ENCODE measurements around the gene TUBB4B. TPM values are rescaled to one million over a fixed set of nuclear protein-coding genes. Genes with fewer than 3 reads are reported as not detected.

Gene TUBB4B
- total RNA-seq, 1 experiment from 2014 or later: 424 TPM

DNA sequence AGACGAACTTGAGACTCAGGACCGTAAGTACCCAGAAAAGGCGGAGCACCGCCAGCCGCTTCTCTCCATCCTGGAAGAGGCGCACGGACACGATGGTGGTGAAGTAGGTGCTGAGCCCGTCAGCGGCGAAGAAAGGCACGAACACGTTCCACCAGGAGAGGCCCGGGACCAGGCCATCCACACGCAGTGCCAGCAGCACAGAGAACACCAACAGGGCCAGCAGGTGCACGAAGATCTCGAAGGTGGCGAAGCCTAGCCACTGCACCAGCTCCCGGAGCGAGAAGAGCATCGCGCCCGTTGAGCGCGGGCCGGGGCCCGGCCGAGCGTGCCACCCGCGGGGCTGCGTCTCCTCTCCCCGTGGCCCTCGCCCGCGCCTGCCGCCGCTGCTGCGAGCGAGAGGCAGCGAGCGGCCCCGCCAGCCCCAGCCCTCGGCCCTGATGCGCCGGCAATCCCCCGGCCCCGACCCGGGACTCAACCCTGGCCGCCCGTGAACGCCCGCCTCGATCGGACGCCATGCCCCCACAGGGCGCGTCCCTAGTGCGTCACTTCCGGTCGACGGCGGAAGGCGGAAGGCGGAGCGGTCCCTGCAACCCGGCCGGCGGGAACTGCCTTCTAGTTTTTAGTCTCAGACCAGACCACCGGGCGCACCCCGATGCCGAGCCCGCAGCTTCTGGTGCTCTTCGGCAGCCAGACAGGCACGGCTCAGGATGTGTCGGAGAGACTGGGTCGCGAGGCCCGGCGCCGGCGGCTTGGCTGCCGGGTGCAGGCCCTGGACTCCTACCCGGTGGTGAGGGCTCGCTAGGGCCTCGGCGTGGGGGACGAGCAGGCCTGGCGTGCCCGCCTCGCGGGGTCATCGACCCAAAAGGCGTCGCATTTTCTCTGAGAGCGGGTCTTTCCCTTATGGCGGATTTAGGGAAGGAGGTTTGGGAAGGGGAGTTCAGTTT, 35.7 kb upstream of the TUBB4B start, which contains the start of the genes NDOR1 and TMEM203:
Gene NDOR1 (plus strand): TSS at position 575 of the 944 bp plus-strand sequence. CDS start 78 bp downstream, at position 653.
Gene TMEM203 (minus strand): TSS at position 523 of the 944 bp plus-strand sequence. CDS start 234 bp downstream, at position 289.
- Histone ChIP-seq H3K27ac (ENCODE audit: low read length) (0 out of 2 replicates have a peak within 1 kb of the TSS, but pooled peaks have one; percentile 20), H3F3A (ENCODE audit: low read length, unreplicated experiment) (no peaks in the 10 kb centered on the region), H3K4me1 (ENCODE audit: insufficient read depth, low read length) (peaks cover 24% of the 10 kb centered on the region), H3K36me3 (ENCODE audit: low read depth, low read length) (no peaks in the 10 kb centered on the region), H3K9me2 (replicated peaks; ENCODE audit: low read length) (no peaks in the 10 kb centered on the region), H3K27me3 (ENCODE audit: low read length) (no peaks in the 10 kb centered on the region), H3K4me2 (ENCODE audit: low read length) (peak within 1 kb of the TSS; percentile 98), H3K79me2 (ENCODE audit: low read length) (peaks cover 58% of the 10 kb centered on the region), H3K9ac (ENCODE audit: low read length) (peak within 1 kb of the TSS; percentile 99), H4K20me1 (ENCODE audit: low read length) (no peaks in the 10 kb centered on the region), H2AFZ (ENCODE audit: low read length) (peak within 1 kb of the TSS; percentile 74), H3K4me3 (ENCODE audit: low read length) (peak within 1 kb of the TSS; percentile 99), H3K9me3 (ENCODE audit: low read length) (no peaks in the 10 kb centered on the region)
- intact Hi-C loops (cut with micrococcal nuclease): no loop called here
- CTCF ChIA-PET: no interaction called here
- POLR2A ChIA-PET (ENCODE audit: unreplicated experiment): no interaction called here
- ATAC-seq (peak; percentile 44), DNase-seq (peak; percentile 82)
- no TSS peak for BruUV-seq (replicated peaks)
- TF ChIP-seq, protein P1, sequence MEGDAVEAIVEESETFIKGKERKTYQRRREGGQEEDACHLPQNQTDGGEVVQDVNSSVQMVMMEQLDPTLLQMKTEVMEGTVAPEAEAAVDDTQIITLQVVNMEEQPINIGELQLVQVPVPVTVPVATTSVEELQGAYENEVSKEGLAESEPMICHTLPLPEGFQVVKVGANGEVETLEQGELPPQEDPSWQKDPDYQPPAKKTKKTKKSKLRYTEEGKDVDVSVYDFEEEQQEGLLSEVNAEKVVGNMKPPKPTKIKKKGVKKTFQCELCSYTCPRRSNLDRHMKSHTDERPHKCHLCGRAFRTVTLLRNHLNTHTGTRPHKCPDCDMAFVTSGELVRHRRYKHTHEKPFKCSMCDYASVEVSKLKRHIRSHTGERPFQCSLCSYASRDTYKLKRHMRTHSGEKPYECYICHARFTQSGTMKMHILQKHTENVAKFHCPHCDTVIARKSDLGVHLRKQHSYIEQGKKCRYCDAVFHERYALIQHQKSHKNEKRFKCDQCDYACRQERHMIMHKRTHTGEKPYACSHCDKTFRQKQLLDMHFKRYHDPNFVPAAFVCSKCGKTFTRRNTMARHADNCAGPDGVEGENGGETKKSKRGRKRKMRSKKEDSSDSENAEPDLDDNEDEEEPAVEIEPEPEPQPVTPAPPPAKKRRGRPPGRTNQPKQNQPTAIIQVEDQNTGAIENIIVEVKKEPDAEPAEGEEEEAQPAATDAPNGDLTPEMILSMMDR (conservative IDR thresholded peaks at IDR 0.05; ENCODE audit: low read depth, low read length): no peak
- TF ChIP-seq EZH2 (IDR thresholded peaks at IDR 0.05; ENCODE audit: low read length, unreplicated experiment): no peak
- no peak for TF ChIP-seq EZH2phosphoT487 (IDR thresholded peaks at IDR 0.05; ENCODE audit: borderline replicate concordance, low read length)

DNA sequence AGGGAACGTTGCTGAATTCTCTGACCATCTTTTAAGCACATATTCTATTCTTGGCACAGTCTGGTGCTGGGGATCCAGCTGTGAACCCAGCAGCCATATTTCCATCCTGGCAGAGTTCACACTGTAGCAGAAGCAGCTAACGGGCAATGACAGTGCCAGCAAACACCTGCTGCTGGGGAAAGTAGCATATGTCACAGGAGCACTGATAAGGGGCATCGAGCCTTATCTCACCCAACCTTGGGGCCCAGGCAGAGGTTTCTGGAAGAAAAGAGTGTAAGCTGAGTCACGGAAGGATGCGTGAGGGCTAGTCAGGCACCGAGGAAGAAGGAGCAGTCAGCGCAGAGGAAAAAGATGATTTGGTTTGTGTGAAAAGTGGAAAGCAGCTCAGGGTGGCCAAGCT, 34.5 kb upstream of the TUBB4B start:
- H3K9ac ChIP-seq (ENCODE audit: low read length): peak overlapping the region; percentile 99
- TF ChIP-seq EZH2phosphoT487 (IDR thresholded peaks at IDR 0.05; ENCODE audit: borderline replicate concordance, low read length) (no peak), EZH2 (IDR thresholded peaks at IDR 0.05; ENCODE audit: low read length, unreplicated experiment) (no peak)
- TF ChIP-seq, protein P1 (conservative IDR thresholded peaks at IDR 0.05; ENCODE audit: low read depth, low read length): no peak
- intact Hi-C loops (cut with micrococcal nuclease): no loop called here
- CTCF ChIA-PET: no interaction called here
- no peak overlapping the region for H2AFZ ChIP-seq (ENCODE audit: low read length)
- H3K27ac ChIP-seq (ENCODE audit: low read length): no peak overlapping the region
- no peaks in the 10 kb centered on the region for H3F3A ChIP-seq (ENCODE audit: low read length, unreplicated experiment)
- peaks cover 52% of the 10 kb centered on the region for H3K79me2 ChIP-seq (ENCODE audit: low read length)
- no peak for ATAC-seq
- DNase-seq: no peak
- H3K36me3 ChIP-seq (ENCODE audit: low read depth, low read length): no peaks in the 10 kb centered on the region
- peaks cover 20% of the 10 kb centered on the region for H3K4me1 ChIP-seq (ENCODE audit: insufficient read depth, low read length)
- H3K9me2 ChIP-seq (replicated peaks; ENCODE audit: low read length): no peaks in the 10 kb centered on the region
- H3K9me3 ChIP-seq (ENCODE audit: low read length): no peaks in the 10 kb centered on the region
- peak overlapping the region; percentile 99 for H3K4me3 ChIP-seq (ENCODE audit: low read length)
- POLR2A ChIA-PET (ENCODE audit: unreplicated experiment): no interaction called here
- BruUV-seq (replicated peaks): no TSS peak
- H3K4me2 ChIP-seq (ENCODE audit: low read length): peak overlapping the region; percentile 98
- no peaks in the 10 kb centered on the region for H4K20me1 ChIP-seq (ENCODE audit: low read length)
- no peaks in the 10 kb centered on the region for H3K27me3 ChIP-seq (ENCODE audit: low read length)

DNA sequence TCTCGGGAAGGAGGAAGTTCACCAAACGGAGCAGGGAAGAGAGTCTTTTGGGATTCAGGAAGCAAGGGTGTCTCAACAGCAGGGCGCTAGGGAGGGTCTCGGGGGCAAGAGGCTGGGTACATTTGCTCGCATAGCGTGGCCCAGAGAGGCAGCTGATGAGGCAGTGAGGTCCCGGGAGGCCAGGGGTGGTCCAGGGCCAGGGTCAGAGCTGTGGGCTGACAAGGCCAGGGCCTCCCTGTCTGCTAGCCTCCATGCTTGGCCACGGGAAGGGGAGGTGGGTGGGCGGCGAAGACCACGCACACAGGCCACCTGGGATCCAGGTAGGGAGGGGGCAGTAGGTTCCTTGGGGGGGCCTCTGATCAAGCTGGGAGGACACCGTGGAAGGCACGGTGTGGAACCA, 29.6 kb upstream of the TUBB4B start:
- H3K36me3 ChIP-seq (ENCODE audit: low read depth, low read length): no peaks in the 10 kb centered on the region
- no peak for TF ChIP-seq EZH2 (IDR thresholded peaks at IDR 0.05; ENCODE audit: low read length, unreplicated experiment)
- TF ChIP-seq, protein P1 (conservative IDR thresholded peaks at IDR 0.05; ENCODE audit: low read depth, low read length): no peak
- no peak for TF ChIP-seq EZH2phosphoT487 (IDR thresholded peaks at IDR 0.05; ENCODE audit: borderline replicate concordance, low read length)
- ChIA-PET CTCF (no interaction called here), POLR2A (ENCODE audit: unreplicated experiment) (no interaction called here)
- no peak overlapping the region for H3K9ac ChIP-seq (ENCODE audit: low read length)
- H3K9me3 ChIP-seq (ENCODE audit: low read length): no peaks in the 10 kb centered on the region
- H3K27me3 ChIP-seq (ENCODE audit: low read length): no peaks in the 10 kb centered on the region
- intact Hi-C loops (cut with micrococcal nuclease): no loop called here
- H3F3A ChIP-seq (ENCODE audit: low read length, unreplicated experiment): no peaks in the 10 kb centered on the region
- no peak overlapping the region for H3K27ac ChIP-seq (ENCODE audit: low read length)
- peaks cover 8% of the 10 kb centered on the region for H3K4me1 ChIP-seq (ENCODE audit: insufficient read depth, low read length)
- H3K4me3 ChIP-seq (ENCODE audit: low read length): no peak overlapping the region
- ATAC-seq (no peak), DNase-seq (no peak)
- BruUV-seq (replicated peaks): no TSS peak
- H3K4me2 ChIP-seq (ENCODE audit: low read length): no peak overlapping the region
- H3K79me2 ChIP-seq (ENCODE audit: low read length): peaks cover 11% of the 10 kb centered on the region
- no peaks in the 10 kb centered on the region for H4K20me1 ChIP-seq (ENCODE audit: low read length)
- H3K9me2 ChIP-seq (replicated peaks; ENCODE audit: low read length): no peaks in the 10 kb centered on the region
- no peak overlapping the region for H2AFZ ChIP-seq (ENCODE audit: low read length)

Measured in PC-3 (cell line).